IMR-90 (cell line): Measurements from ENCODE around the gene SMIM5.

ENCODE experiments used
- CEBPB ChIP-seq: IDR thresholded peaks from 2 replicates; pipeline ENCODE4 v1.6.1; 2012; ENCODE audit warnings: low read depth, low read length, improper control_type of control experiment
- CTCF ChIP-seq: conservative IDR thresholded peaks from 2 replicates; pipeline ENCODE4 v1.5.1; 2012; ENCODE audit warnings: mild to moderate bottlenecking, low read depth, low read length, improper control_type of control experiment
- FOS ChIP-seq: fragments of 150-350 bp; IDR thresholded peaks from 2 replicates; pipeline ENCODE4 v1.6.1; 2016; ENCODE audit warnings: low read depth, low read length
- MAZ ChIP-seq: IDR thresholded peaks from 2 replicates; pipeline ENCODE4 v1.6.1; 2012; ENCODE audit warnings: low read depth, mild to moderate bottlenecking, low read length, improper control_type of control experiment, moderate library complexity, borderline replicate concordance
- MXI1 ChIP-seq: IDR thresholded peaks from 2 replicates; pipeline ENCODE4 v1.6.1; 2012; ENCODE audit warnings: low read depth, mild to moderate bottlenecking, low read length, moderate library complexity, borderline replicate concordance
- POLR2A ChIP-seq: IDR thresholded peaks from 2 replicates; pipeline ENCODE4 v1.6.1; 2012; ENCODE audit warnings: mild to moderate bottlenecking, low read depth, low read length
- RAD21 ChIP-seq: IDR thresholded peaks from 2 replicates; pipeline ENCODE4 v1.6.1; 2012; ENCODE audit warnings: low read length, improper control_type of control experiment
- RCOR1 ChIP-seq: IDR thresholded peaks from 2 replicates; pipeline ENCODE4 v1.6.1; 2012; ENCODE audit warnings: mild to moderate bottlenecking, low read length, improper control_type of control experiment; ENCODE audit not compliant: insufficient replicate concordance
- RFX5 ChIP-seq: IDR thresholded peaks from 2 replicates; pipeline ENCODE4 v1.8.0; 2012; ENCODE audit warnings: low read depth, mild to moderate bottlenecking, low read length, moderate library complexity
- SMC3 ChIP-seq: fragments of 150-350 bp; IDR thresholded peaks from 2 replicates; pipeline ENCODE4 v1.6.1; 2016; ENCODE audit warnings: low read depth, mild to moderate bottlenecking, antibody characterized with exemption, low read length, moderate library complexity

DNA sequence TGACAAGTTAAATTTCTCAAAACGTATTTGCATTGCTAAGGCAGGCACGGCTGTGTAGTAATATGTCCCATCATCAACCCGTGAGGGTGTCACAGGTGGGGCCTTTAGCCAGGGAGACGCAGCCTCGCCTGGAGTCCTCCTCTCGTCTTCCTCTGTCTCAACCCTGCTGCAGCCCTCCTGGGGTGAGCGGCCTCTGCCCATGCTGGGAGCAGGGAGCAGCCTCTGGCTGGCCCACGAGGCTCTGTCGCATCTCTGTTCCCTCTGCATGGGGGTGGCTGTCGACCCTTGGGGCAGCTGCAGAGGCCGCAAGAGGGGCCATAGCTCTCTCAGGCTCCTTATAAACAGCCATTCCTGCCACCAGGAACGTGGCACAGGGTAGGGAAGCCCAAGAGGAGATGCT is 806 bp upstream of the SMIM5 start:
- TF ChIP-seq CTCF (no peak), POLR2A (no peak), CEBPB (no peak), RFX5 (no peak), MXI1 (no peak), RCOR1 (no peak), MAZ (no peak), SMC3 (no peak), RAD21 (no peak), FOS (no peak)
